Stimulated activated CD4-positive, alpha-beta T cell treated with anti-CD3 and anti-CD28 coated beads, TNF-alpha, amount 100 ng/mL, for 1 hour (primary cell): ENCODE data around the gene NUBP2.

ENCODE experiments used
- DNase-seq, 3 donors: peaks; one replicate each; pipeline ENCODE4 v3.0.0-alpha.2; 2020; ENCODE audit warnings: low read depth in 3 of 3, low spot score in 1 of 3

The NUBP2 gene

DNA sequence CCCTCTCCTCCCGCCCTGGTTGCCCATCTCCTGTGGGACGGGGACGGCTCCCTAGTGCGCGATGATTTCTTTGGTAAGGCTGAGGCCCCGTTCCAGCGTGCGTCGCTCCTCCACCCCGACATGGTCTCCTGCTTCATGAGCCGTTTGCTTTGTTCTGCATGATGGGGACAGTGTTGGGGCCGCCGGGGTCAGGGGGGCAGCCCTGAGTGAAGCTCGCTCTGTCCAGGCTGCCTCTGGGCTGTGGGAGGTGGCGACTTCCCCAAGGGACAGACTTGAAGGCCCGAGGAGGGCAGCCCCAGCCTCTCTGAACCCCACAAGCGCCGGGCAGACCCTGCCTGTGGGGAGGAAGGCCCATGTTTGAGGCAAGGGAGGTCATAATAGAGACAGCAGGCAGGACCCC is 23.8 kb upstream of the NUBP2 start:
- no peak for DNase-seq

DNA sequence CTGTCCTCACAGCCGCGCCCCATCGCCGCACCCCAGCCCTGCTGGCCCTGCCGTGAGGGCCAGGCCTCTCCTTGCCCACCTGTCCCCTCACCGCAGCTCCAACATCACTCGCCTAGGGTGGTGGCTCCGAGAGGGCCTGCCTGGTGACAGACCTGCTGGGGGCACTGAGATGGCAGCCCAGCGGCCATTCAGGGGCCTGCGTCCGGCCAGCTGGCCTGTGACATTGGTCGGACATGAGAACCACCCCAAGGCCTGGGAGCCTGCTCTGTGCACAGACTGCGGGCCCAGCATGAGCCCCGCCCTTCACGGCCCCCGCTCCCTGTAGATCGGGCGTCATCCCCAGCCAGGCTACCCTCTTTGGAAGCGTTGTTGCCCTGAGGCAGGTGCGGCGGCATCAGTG is 23.2 kb upstream of the NUBP2 start:
- DNase-seq, result no peak

DNA sequence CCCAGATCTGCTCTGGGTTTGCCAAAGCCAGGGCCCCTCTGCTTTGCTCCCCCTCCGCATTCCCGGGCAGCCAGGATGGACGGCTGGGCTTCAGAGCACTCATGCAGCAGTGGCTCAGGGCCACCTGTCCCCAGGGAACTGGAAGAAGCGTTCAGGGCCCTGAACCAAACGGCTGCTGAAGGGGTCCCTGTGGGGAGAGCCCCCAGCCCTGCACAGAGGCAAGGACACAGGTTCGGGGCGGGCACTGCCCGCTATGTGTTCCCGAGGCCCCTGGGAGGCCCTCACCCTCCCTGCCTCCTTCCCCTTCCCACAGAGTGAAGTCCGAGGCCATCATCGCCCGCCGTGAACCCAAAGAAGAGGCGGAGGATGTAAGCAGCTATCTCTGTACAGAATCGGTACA is 21.8 kb upstream of the NUBP2 start:
- no peak for DNase-seq

DNA sequence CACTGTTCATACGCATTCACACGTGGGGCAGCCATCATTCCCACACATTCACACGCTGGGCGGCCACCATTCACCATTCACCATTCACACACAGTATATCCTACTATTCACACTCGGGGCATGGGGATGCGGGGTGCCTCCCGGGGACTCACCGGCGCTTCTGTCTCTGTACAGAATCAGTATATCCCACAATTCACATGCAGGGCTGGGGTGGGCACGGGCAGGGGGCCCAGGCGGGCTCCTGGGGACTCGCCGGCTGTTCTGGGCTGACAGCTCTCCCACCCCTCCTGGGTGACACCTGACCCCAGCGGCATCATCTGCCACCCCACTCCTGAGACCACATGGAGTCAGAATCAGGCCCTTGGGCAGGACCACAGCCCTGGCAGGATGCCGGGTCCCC is 21.0 kb upstream of the NUBP2 start:
- DNase-seq, result no peak

DNA sequence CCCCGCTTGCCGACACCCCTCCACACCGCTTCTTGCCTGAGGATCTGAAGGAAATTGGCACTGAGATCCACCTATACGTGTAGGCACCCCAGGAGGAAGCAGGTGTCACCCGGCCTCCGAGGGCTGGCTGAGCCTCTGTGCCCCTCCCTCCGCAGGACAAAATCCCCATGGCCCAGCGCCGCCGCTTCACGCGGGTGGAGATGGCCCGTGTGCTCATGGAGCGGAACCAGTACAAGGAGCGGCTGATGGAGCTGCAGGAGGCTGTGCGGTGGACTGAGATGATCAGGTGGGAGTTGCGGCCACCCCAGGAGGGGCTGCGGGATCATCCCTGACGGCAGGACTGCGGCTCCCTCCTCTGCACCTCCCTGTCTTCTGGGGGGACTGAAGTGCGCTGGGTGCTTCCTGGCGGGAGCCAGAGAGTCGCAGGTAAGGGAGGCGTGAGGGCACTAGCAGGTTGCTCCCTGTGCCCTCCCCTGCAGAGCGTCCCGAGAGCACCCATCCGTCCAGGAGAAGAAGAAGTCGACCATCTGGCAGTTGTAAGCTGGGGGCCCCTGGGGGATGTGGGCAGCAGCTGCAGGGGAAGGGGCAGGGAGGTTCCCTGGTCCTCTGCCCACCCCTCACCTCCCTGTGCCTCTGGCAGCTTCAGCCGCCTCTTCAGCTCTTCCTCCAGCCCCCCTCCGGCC is 20.4 kb upstream of the NUBP2 start:
- no peak for DNase-seq

DNA sequence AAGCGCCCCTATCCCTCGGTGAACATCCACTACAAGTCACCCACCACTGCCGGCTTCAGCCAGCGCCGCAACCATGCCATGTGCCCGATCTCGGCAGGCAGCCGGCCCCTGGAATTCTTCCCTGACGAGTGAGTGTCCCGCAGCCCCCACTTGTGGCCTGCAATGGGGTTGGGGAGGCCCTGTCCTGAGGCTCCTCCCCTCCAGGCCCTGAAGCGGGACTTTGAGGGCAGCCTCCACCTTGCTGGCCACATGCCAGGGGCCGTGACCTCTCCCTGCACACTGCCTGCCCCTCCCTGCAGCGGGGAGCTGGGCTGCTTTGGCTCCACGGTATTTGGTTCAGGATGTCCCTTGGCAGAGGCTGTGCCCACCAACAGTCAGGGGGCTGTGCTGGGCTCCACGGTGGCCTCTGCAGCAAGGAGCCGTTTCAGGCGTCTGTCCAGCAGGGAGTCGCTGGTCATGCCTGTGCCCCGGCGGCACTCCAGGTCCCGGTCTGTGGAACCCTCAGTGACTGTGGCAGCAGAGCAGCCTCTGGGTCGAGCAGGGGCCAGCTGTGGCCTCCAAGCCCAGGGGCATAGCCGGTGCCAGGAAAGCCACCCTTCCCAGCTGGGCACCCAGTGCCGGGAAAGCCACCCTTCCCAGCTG is 19.8 kb upstream of the NUBP2 start:
- no peak for DNase-seq

DNA sequence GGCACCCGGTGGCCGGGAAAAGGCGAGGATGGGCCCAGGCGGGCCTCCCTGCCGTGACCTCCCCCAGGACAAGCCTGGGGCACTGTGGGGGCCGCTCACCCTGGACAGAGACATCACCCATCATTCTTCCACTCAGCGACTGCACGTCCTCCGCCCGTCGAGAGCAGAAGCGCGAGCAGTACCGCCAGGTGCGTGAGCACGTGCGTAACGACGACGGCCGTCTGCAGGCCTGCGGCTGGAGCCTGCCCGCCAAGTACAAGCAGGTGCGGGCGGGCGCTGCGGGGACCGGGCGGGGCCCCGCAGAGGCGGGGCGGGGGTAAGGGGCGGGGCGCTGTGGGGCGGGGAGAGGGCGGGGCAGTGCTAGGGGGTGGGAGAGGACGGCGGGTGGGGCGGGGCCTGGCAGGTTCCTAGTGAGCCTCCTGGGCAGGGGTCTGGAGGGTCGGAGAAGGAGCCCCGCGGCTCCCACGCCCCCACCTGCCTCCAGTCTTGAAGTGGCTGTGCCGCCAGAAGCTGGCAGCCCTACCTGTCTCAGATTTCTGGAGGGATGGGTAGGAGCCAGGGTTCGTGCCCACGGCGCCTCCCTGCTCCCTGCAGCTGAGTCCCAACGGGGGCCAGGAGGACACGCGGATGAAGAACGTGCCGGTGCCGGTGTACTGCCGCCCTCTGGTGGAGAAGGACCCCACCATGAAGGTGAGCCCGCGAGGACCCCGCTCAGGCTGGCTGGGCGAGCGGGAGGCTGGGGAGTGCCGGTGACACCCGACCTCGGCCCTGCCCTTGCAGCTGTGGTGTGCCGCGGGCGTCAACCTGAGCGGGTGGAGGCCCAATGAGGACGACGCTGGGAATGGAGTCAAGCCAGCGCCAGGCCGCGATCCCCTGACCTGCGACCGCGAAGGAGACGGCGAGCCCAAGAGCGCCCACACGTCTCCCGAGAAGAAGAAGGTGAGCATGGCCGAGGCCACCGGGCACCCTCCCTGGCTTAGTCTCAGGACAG is 18.9 kb upstream of the NUBP2 start:
- DNase-seq, result no peak

DNA sequence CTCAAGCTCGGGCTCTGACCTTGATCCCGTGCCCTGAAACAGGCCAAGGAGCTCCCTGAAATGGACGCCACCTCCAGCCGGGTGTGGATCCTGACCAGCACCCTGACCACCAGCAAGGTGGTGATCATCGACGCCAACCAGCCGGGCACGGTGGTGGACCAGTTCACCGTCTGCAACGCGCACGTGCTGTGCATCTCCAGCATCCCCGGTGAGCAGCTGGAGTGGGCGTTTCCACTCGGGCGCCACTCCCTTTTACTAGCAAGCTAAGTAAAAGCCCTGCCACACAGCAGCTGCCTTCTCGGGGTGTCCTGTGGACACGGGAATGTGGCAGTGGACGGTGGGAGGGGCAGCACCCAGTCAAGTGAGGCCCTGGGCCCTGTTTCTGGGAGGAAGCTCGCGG is 17.8 kb upstream of the NUBP2 start:
- DNase-seq, result no peak

DNA sequence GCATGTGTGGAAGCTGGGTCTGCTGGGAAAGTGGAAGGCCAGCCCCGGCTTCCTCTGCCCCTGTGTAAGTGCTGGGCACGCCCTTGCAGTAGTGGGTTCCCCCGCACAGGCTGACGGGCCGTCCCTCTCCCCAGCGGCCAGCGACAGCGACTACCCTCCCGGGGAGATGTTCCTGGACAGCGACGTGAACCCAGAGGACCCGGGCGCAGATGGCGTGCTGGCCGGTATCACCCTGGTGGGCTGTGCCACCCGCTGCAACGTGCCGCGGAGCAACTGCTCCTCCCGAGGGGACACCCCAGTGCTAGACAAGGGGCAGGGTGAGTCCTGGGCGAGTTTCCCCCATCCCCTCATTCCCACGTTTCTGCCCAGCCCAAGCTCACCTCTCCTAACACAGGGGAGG is 16.9 kb upstream of the NUBP2 start:
- DNase-seq, result no peak

DNA sequence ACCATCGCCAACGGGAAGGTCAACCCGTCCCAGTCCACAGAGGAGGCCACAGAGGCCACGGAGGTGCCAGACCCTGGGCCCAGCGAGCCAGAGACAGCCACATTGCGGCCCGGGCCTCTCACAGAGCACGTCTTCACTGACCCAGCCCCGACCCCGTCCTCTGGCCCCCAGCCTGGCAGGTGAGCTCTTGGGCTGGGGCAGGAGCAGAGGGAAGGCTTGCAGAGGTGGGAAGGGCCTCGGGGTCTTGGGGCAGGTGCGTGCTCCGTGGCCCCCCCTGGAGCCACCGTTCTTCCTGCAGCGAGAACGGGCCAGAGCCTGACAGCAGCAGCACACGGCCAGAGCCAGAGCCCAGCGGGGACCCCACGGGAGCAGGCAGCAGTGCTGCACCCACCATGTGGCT is 16.5 kb upstream of the NUBP2 start:
- DNase-seq, result no peak

DNA sequence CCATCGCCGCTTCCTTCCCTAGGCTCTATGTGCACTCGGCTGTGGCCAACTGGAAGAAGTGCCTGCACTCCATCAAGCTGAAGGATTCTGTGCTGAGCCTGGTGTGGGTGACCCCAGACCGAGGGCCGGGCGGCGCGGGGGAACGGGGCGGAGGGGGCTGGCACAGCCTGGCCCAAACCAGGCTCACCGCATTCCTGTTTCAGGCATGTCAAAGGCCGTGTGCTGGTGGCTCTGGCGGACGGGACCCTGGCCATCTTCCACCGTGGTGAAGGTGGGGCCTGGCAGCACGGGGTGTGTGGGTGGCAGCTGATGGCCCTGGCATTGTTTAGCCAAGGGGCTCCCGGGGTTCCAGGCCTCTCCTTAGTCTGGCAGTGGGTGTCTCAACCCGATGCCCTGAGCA is 16.1 kb upstream of the NUBP2 start:
- no peak for DNase-seq

DNA sequence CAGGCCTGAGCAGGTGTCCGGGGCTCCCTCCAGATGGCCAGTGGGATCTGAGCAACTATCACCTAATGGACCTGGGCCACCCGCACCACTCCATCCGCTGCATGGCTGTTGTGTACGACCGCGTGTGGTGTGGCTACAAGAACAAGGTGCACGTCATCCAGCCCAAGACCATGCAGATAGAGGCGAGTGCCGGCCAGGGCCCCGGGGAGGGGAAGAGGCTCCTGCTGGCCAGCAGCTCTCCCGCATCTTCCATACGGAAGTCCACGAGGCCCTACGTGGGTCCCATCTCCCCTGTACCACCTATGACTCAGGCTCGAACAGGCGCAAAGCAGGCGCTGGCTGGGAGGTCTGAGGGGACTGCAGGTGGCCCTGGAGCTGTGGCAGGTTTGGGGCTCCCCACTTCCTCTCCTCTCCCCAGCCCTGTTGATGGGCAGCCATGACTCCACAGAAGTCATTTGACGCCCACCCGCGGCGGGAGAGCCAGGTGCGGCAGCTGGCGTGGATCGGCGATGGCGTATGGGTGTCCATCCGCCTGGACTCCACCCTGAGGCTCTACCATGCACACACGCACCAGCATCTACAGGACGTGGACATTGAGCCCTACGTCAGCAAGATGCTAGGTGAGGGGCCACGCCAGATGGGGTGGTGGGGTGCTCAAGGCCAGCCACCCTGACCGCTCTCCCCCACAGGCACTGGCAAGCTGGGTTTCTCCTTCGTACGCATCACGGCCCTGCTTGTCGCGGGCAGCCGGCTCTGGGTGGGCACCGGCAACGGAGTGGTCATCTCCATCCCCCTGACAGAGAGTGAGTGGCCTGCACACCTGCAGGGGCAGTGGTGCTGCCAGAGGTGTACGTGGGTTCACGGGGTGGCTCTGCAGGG is 15.4 kb upstream of the NUBP2 start:
- no peak for DNase-seq

DNA sequence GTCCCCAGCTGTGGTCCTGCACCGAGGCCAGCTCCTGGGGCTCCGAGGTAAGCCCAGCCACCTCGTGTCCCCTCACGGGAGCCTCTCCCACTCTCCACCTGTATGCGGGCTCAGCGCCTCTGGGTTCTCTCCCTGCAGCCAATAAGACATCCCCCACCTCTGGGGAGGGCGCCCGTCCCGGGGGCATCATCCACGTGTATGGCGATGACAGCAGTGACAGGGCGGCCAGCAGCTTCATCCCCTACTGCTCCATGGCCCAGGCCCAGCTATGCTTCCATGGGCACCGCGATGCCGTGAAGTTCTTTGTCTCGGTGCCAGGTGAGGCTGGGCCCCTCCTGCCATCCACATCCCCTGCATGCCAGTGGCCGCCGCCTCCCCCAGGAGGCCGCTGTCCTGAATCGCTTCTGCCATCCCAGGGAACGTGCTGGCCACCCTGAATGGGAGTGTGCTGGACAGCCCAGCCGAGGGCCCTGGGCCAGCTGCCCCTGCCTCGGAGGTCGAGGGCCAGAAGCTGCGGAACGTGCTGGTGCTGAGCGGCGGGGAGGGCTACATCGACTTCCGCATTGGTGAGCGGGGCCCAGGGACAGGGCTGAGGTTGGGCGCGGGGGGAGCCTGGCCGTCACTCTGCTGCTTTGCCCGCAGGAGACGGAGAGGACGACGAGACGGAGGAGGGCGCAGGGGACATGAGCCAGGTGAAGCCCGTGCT is 14.5 kb upstream of the NUBP2 start:
- no peak for DNase-seq

DNA sequence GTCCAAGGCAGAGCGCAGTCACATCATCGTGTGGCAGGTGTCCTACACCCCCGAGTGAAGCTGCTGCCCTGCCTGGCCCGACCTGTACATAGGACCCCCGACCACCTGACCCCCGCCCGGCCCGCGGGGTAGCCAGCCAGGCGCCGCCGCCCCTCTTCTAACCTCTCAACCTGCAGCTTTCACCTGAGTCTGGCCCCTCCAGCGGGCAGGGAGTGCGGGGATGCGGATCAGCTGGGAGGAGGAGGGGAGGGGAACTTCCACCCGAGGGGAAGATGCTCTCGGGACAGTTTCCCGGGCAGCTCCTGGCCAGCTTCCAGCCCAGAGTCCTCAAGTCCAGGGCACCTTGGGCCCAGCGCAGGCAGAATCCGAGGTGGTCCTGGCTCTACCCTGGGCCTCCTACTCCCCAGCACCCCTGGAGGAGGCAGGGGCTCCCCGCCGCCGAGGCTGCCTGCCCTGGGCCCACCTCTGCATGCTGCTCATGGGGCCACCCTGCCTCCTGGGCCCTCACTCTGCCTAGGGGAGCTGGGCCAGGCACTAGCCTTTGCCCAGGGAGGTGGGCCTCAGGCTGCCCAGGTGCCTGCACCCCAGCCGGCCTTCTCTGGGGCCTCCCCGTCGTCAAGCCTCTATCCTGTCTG is 13.9 kb upstream of the NUBP2 start:
- no peak for DNase-seq

DNA sequence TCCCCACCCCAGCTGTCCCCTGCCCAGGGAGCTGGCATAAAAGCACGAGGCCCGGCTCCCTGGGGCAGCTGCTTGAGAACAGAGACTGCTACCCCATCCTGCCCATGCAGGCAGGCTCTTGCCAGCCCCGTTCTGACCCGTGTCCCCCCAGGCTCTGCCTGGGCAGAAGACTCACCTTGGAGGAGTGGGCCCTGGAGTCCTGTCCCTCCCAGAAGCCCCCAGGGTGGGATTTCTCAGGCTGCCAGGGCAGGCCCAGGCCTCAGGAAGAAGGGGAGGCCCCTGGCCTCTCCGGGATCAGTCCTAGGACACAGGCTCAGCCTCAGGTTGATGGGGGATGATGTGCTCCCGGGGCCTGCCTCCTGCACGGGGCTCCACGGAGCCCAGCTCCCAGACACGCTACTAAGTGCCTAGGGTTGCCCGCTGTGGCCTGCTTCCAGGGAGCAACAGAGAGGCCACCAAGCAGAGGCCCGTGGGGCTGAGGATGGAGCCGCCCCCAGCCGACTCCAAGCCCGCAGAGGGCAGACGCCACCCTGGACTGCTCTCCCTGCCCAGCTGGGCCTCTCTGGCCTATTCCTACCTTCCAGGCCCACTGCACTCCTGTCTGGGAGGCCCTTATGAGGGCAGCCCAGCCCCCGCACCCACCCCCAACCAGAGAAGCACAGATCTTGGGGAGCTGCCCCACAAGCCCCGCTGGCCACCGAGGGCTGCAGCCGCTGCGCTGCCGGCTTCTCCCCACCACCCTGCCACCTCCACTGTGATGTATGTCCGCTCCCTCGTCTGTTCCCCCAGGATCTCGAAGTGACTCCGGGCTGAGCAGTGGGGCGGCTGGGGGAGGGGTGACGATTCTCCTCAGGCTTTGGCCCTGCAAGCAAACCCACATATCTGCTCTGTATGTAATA is 13.1 kb upstream of the NUBP2 start:
- DNase-seq, result no peak

DNA sequence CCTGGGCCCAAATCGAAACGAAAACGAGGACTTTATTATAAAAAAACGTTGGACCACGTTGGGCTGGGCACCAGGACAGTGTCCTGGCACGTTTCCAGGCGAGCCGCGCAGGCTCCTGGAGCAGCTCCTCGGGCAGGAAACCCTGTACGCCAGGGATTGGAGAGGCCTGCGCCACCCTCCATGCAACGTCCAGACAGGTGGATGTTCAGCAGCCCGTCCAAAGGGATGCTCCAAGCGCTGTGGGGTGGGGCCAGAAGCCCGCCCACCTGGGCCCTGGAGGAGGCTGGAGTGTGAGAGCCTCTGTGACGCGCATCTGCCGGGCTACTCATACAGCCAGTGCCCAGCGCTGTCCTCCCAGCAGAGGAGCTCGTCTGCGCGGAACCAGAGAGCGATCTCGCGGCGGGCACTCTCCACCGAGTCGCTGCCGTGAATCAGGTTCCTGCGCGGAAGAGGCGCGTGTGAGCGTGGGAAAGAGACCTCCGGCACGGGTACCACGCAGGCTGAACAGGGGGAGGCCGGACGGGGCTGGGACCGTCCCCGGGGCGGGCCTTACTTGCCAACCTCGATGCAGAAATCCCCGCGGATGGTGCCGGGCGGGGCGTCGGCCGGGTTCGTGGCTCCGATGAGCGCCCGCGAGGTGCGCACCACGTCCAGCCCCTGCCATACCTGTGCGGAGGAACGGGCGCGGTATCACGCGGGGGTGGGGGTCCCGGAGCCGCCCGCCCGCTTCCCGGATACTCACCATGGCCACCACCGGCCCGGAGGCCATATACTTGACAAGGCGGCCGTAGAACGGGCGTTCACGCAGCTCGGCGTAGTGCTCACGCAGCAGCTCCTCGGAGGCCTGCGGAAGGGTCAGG is 12.2 kb upstream of the NUBP2 start:
- DNase-seq, result peak in 1 of 3 donors; percentile 55

DNA sequence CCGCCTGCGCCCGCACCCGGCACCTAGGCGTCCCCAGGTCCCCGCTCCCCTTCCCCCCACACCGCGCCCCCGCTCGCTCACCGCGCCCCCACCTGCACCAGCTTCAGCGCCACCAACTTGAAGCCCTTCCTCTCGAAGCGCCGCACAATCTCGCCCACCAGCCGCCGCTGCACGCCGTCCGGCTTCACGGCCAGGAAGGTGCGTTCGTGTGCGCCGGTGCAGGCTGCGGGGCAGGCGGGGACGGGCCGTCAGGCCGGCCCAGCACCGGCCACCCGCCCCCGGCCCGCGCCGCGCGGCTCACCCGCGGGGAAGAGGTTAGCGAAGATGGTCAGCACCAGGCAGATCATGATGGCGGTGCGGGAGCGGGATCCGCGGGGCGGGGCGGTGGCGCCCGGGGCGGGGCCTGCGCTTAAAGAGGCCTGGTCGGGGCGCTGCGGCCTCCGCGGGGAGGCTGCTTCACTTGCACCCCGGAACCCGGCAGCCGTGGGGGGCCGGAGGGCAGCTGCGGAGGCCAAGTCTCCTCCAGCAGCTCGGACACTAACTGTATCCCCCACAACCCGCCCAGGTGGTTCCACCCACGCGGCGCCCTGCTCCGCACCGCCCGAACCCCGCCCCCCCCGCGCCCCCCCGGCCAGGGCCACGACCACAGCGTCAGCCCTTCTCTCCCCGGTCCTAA is 11.4 kb upstream of the NUBP2 start, which contains the start of gene NME3:
NME3 (minus strand) TSS at position 356 of the 676 bp plus-strand sequence; CDS start at position 347, 9 bp downstream.
- DNase-seq, result peak in 2 of 3 donors; percentile 50 to 78
